H1 (cell line): Measurements from ENCODE around the gene DAZAP2. TPM values are rescaled to one million over a fixed set of nuclear protein-coding genes. Genes with fewer than 3 reads are reported as not detected.

Experiments used
- CTCF ChIA-PET: fragments of 300-600 bp; sonication (Branson Sonifier 250); formaldehyde crosslinking; loops from one replicate; lab custom pipeline; 2021; ENCODE audit not compliant: partially characterized antibody; lab: Charles Lee
- POLR2A ChIA-PET: fragments of 300-600 bp; sonication (Branson Sonifier 250); formaldehyde crosslinking; loops from one replicate; lab custom pipeline; 2021; ENCODE audit warnings: inconsistent platforms; ENCODE audit not compliant: partially characterized antibody; lab: Charles Lee
- DNase-seq, 2 experiments: peaks; one replicate each; pipeline versions ENCODE4 v3.0.0 to v3.0.0-alpha.2; 2010 to 2022; ENCODE audit warnings: low spot score in 2 of 2, low read depth in 1 of 2, mixed read lengths in 1 of 2
- FAIRE-seq: peaks from 2 replicates; lab custom pipeline; 2011; peaks lifted over from hg19 to GRCh38; lab: Jason Lieb, UNC
- H2AFZ ChIP-seq: 2 replicates; pipeline ENCODE4 v1.8.1; 2012; ENCODE audit warnings: low read length, inconsistent platforms
- H2AK5ac ChIP-seq: 2 replicates; pipeline ENCODE4 v1.6.1; 2013; ENCODE audit warnings: low read depth, low read length
- H2BK120ac ChIP-seq: replicated peaks from 2 replicates; pipeline ENCODE3; 2013; ENCODE audit warnings: low read depth, low read length, inconsistent platforms
- H2BK12ac ChIP-seq: 2 replicates; pipeline ENCODE4 v1.6.1; 2013; ENCODE audit warnings: low read depth, low read length
- H2BK15ac ChIP-seq: 2 replicates; pipeline ENCODE4 v1.6.1; 2013; ENCODE audit warnings: low read length
- H2BK20ac ChIP-seq: 2 replicates; pipeline ENCODE4 v1.6.1; 2013; ENCODE audit warnings: low read length
- H2BK5ac ChIP-seq: 2 replicates; pipeline ENCODE4 v1.6.1; 2013; ENCODE audit warnings: low read depth, low read length
- H3K14ac ChIP-seq: 2 replicates; pipeline ENCODE4 v1.6.1; 2013; ENCODE audit warnings: inconsistent platforms; ENCODE audit not compliant: insufficient read length
- H3K18ac ChIP-seq: 2 replicates; pipeline ENCODE4 v1.6.1; 2013; ENCODE audit warnings: low read length; ENCODE audit errors: extremely low read depth
- H3K23ac ChIP-seq: 2 replicates; pipeline ENCODE4 v1.6.1; 2013; ENCODE audit warnings: inconsistent platforms; ENCODE audit not compliant: insufficient read length
- H3K23me2 ChIP-seq: 2 replicates; pipeline ENCODE4 v1.6.1; 2013; ENCODE audit warnings: low read depth, low read length
- H3K27ac ChIP-seq: 2 replicates; pipeline ENCODE4 v1.6.1; 2011; ENCODE audit warnings: low read depth, low read length, inconsistent platforms
- H3K27me3 ChIP-seq, 4 experiments: replicated peaks in 1 of 4; 1 replicate in 1 of 4; 2 replicates in 3 of 4; pipeline versions ENCODE4 v1.6.1 to v1.8.1; 2011 to 2013; ENCODE audit warnings: low read length in 3 of 4, mild to moderate bottlenecking in 3 of 4, inconsistent platforms in 2 of 4, mixed read lengths in 2 of 4, moderate library complexity in 1 of 4; ENCODE audit not compliant: control insufficient read depth in 3 of 4, insufficient read depth in 3 of 4; ENCODE audit errors: extremely low read depth in 1 of 4
- H3K36me3 ChIP-seq, 4 experiments: 2 replicates each; pipeline versions ENCODE4 v1.6.1 to v1.8.1; 2011 to 2013; ENCODE audit warnings: mild to moderate bottlenecking in 4 of 4, low read length in 3 of 4, moderate library complexity in 2 of 4, control low read depth in 1 of 4, inconsistent platforms in 1 of 4; ENCODE audit not compliant: insufficient read depth in 4 of 4, control insufficient read depth in 2 of 4
- H3K4ac ChIP-seq: replicated peaks from 2 replicates; pipeline ENCODE3; 2013; ENCODE audit warnings: low read length, low read depth, mixed read lengths, inconsistent platforms; ENCODE audit not compliant: insufficient read length
- H3K4me1 ChIP-seq, 4 experiments: replicated peaks in 1 of 4; 1 replicate in 1 of 4; 2 replicates in 3 of 4; pipeline versions ENCODE4 v1.6.1 to v1.8.1; 2011 to 2013; ENCODE audit warnings: low read length in 3 of 4, inconsistent platforms in 2 of 4, mixed read lengths in 1 of 4; ENCODE audit not compliant: insufficient read depth in 4 of 4, control insufficient read depth in 3 of 4
- H3K4me2 ChIP-seq, 2 experiments: 2 replicates each; pipeline versions ENCODE4 v1.6.1 to v1.8.1; 2011 to 2013; ENCODE audit warnings: low read depth in 2 of 2, low read length in 2 of 2, control low read depth in 1 of 2, inconsistent platforms in 1 of 2, mild to moderate bottlenecking in 1 of 2; ENCODE audit not compliant: insufficient read depth in 1 of 2
- H3K4me3 ChIP-seq, 4 experiments: fragments of 200-600, 300-600 bp in 1 of 4; sonication (generic), shearing (Covaris generic), sonication (Bioruptor Twin) in 1 of 4; 2 replicates each; pipeline versions ENCODE4 v1.5.1 to v1.8.1; 2011 to 2016; ENCODE audit warnings: low read length in 4 of 4, low read depth in 3 of 4, control low read depth in 2 of 4, inconsistent platforms in 2 of 4, mild to moderate bottlenecking in 2 of 4, mixed read lengths in 1 of 4, moderate library complexity in 1 of 4; ENCODE audit not compliant: insufficient read depth in 2 of 4; ENCODE audit errors: extremely low read depth in 1 of 4
- H3K56ac ChIP-seq: replicated peaks from 2 replicates; pipeline ENCODE3; 2013; ENCODE audit warnings: low read depth, mild to moderate bottlenecking, mixed read lengths, low read length, inconsistent platforms; ENCODE audit not compliant: insufficient read length
- H3K79me1 ChIP-seq: 2 replicates; pipeline ENCODE4 v1.6.1; 2013; ENCODE audit warnings: low read depth, low read length, control low read depth
- H3K79me2 ChIP-seq, 2 experiments: 2 replicates each; pipeline versions ENCODE4 v1.6.1 to v1.8.1; 2012 to 2013; ENCODE audit warnings: low read length in 2 of 2, mild to moderate bottlenecking in 2 of 2, inconsistent platforms in 1 of 2; ENCODE audit not compliant: insufficient read depth in 2 of 2, control insufficient read depth in 1 of 2
- H3K9ac ChIP-seq, 4 experiments: replicated peaks in 1 of 4; 1 replicate in 1 of 4; 2 replicates in 3 of 4; pipeline versions ENCODE4 v1.6.1 to v1.8.1; 2011 to 2013; ENCODE audit warnings: low read depth in 3 of 4, low read length in 3 of 4, control low read depth in 2 of 4, mild to moderate bottlenecking in 2 of 4, moderate library complexity in 2 of 4, inconsistent platforms in 1 of 4; ENCODE audit errors: extremely low read depth in 1 of 4
- H3K9me3 ChIP-seq, 2 experiments: 2 replicates each; pipeline versions ENCODE4 v1.6.1 to v1.8.1; 2012 to 2013; ENCODE audit warnings: mild to moderate bottlenecking in 2 of 2, moderate library complexity in 2 of 2, control low read depth in 1 of 2, inconsistent platforms in 1 of 2, low read depth in 1 of 2, low read length in 1 of 2, mixed read lengths in 1 of 2; ENCODE audit not compliant: insufficient read depth in 2 of 2
- H4K20me1 ChIP-seq, 2 experiments: replicated peaks in 1 of 2; 2 replicates each; pipeline versions ENCODE3 to v1.8.1; 2011 to 2013; ENCODE audit warnings: inconsistent platforms in 2 of 2, low read length in 2 of 2, mild to moderate bottlenecking in 1 of 2; ENCODE audit not compliant: insufficient read depth in 2 of 2, control insufficient read depth in 1 of 2
- H4K5ac ChIP-seq: 2 replicates; pipeline ENCODE4 v1.6.1; 2013; ENCODE audit warnings: low read length, low read depth, mixed read lengths, inconsistent platforms; ENCODE audit not compliant: insufficient read length
- H4K8ac ChIP-seq: 2 replicates; pipeline ENCODE4 v1.8.0; 2013; ENCODE audit warnings: mild to moderate bottlenecking, moderate library complexity, low read length, inconsistent platforms; ENCODE audit not compliant: insufficient read depth; ENCODE audit errors: extremely low read depth
- H4K91ac ChIP-seq: replicated peaks from 2 replicates; pipeline ENCODE3; 2013; ENCODE audit warnings: low read length, mixed read lengths, inconsistent platforms; ENCODE audit not compliant: insufficient read length
- WGBS, 2 experiments: shearing (Covaris generic) in 1 of 2; methylation state at CpG; one replicate each; pipeline versions ENCODE4 v1.1.6 to v1.1.7; 2013 to 2015; ENCODE audit warnings: low lambda C conversion rate in 2 of 2, mixed read lengths in 2 of 2, inconsistent platforms in 1 of 2, low coverage in 1 of 2, missing lambda C conversion rate in 1 of 2; ENCODE audit not compliant: insufficient replicate concordance in 2 of 2, insufficient coverage in 1 of 2, insufficient read length in 1 of 2; ENCODE audit errors: extremely low coverage in 1 of 2, missing lambda C conversion rate in 1 of 2; 5-methylcytosine and 5-hydroxymethylcytosine counted together
- polyA plus RNA-seq, 7 experiments: library from polyadenylated mRNA; depleted of rRNA in 3 of 7; stranded (reverse) in 5 of 7; unstranded in 2 of 7; fragments of >200 nt in 5 of 7; fragments of 200-250 nt in 2 of 7; gene quantifications; 1 replicate in 5 of 7; 2 replicates in 1 of 7; 4 replicates in 1 of 7; pipeline versions ENCODE4 v1.2.1 to v1.2.3, GENCODE V29; 2011 to 2013; ENCODE audit warnings: missing spikeins in 2 of 7, mixed read lengths in 2 of 7
- total RNA-seq: library from RNA; stranded (reverse); fragmentation: NEBNext Ultra II Directional; extraction: Animal tissue kit (Norgen Biotek cat#: 25700); gene quantifications from 2 replicates; pipeline ENCODE4 v1.2.1, GENCODE V29; 2021

Gene DAZAP2
- total and polyA plus RNA-seq, 2 of the 8 experiments (the other 6 are each of a cell fraction or from before 2014, with no cell fraction given) = 27.1 to 77.2 TPM

DNA sequence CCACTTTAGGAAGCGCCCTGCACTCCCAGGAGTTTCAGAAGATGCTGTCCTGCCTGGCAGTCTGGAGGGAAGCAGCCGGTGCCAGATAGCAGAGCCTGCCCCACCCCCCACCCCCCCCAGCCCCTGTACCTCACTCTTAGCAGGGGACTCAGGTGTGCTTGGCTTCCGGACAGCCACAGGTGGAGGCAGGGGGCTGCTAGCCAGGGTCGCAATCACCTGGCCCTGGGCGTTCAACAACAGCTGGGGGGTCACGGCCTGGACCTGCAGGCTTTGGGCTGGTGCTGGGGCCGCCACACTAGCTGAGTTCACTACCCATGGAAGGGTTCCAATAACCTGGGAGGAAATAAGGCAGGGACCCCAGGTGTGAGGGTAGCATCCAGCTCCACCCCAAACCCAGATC, 42.8 kb upstream of the DAZAP2 start:
- Histone ChIP-seq H3K56ac (no peak overlapping the region), H4K91ac (no peak overlapping the region), H2BK120ac (no peak overlapping the region), H2BK5ac (no peak overlapping the region), H2BK15ac (no peak overlapping the region), H3K9ac (no peak overlapping the region), H3K79me1 (no peaks in the 10 kb centered on the region), H3K4me3 (no peak overlapping the region), H2AK5ac (no peak overlapping the region), H3K79me2 (no peaks in the 10 kb centered on the region), H4K8ac (no peak overlapping the region), H3K4ac (no peak overlapping the region), H3K4me1 (no peaks in the 10 kb centered on the region), H2AFZ (no peak overlapping the region), H3K23me2 (no peaks in the 10 kb centered on the region), H3K14ac (no peak overlapping the region), H4K5ac (no peak overlapping the region), H3K23ac (no peak overlapping the region), H3K4me2 (no peak overlapping the region), H3K27me3 (no peaks in the 10 kb centered on the region), H3K36me3 (no peaks in the 10 kb centered on the region), H3K9me3 (no peaks in the 10 kb centered on the region), H2BK12ac (no peak overlapping the region), H3K18ac (no peak overlapping the region), H3K27ac (no peak overlapping the region), H2BK20ac (no peak overlapping the region), H4K20me1 (no peaks in the 10 kb centered on the region)
- CTCF ChIA-PET = interaction anchor here (0.7 to 1.3 kb wide), 3 partner anchors 8 to 57 kb away, joined by 3 to 6 read pairs (median 3); no protein-coding TSS in a partner anchor
- POLR2A ChIA-PET = interaction anchor here (1.1 to 2.5 kb wide), 3 partner anchors 8 to 44 kb away, joined by 4 to 8 read pairs (median 4); no protein-coding TSS in a partner anchor
- FAIRE-seq (no peak), DNase-seq (no peak)
- 87% methylated on average over 4 of the region's 7 CpGs; no CpG with 5 or more reads in 1 of the 2 experiments for WGBS, 2 experiments
